ENCODE data around the gene ITIH3. TPM values are rescaled to one million over a fixed set of nuclear protein-coding genes. Genes with fewer than 3 reads are reported as not detected.

The ITIH3 gene
- total and polyA plus RNA-seq, 10 of the 15 experiments (the other 5 are each of a cell fraction or from before 2014, with no cell fraction given): 0.07 to 0.17 (median 0.15) TPM; not detected in 7

DNA sequence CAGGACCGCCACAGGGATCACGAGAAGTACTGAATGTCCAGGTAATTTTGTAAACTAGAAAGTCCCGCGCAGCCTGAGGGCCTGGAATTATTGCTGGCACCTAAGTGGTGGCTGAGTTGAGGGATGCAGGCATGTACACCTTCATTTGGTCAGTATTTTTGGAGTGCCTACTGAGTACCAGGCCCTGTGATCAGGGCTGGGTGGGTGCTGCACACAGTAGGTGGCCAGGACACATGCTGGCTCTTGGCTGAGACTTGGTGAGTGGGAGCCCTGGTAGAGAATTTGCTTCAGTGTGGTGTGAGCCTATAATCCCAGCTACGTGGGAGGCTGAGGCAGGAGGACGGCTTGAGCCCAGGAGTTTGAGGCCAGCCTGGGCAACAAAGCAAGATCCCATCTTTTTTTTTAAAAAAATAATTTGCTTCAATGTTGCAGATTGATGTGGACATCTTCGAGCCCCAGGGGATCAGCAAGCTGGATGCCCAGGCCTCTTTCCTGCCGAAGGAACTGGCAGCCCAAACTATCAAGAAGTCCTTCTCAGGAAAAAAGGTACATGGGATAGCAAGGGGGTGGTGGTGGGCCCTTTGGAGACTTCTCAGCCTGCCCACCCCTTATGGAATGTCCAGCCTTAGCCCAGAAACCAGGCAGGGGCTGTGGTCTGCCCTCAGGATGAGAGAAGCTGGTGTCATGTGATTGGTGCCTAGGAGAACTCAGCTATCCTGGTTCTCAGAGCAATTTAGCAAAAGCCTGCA, 14.6 kb upstream of the ITIH3 start:
- Histone ChIP-seq H3K4me1 (ENCODE audit: control insufficient read depth, insufficient read depth, low read length) (peaks cover 11% of the 10 kb centered on the region), H3K27me3 (replicated peaks in 1 of 2; ENCODE audit: control insufficient read depth in 2 of 2, insufficient read depth in 2 of 2, low read length in 1 of 2) (no peaks in the 10 kb centered on the region; a peak in 1 of 4 replicates), H3K27ac (ENCODE audit: control insufficient read depth, insufficient read depth) (no peak overlapping the region), H2AFZ (ENCODE audit: control insufficient read depth, low read depth, low read length) (peak overlapping the region; percentile 92), H3K9me3 (replicated peaks; ENCODE audit: control insufficient read depth, insufficient read depth, low read length) (no peaks in the 10 kb centered on the region), H3K9ac (ENCODE audit: control insufficient read depth, insufficient read depth, low read length) (no peak overlapping the region), H3K4me3 (no peak overlapping the region), H3K4me2 (ENCODE audit: control insufficient read depth, insufficient read depth) (peak overlapping the region; percentile 15), H3K79me2 (ENCODE audit: control insufficient read depth, insufficient read depth, low read length) (no peaks in the 10 kb centered on the region), H3K36me3 (ENCODE audit: control insufficient read depth in 2 of 2, insufficient read depth in 2 of 2, low read length in 1 of 2) (no peaks in the 10 kb centered on the region), H4K20me1 (ENCODE audit: control insufficient read depth, insufficient read depth) (no peaks in the 10 kb centered on the region)
- CTCF ChIA-PET: interaction anchor here (0.9 to 2.0 kb wide), 6 partner anchors 11 to 41 kb away, joined by 3 to 7 read pairs (median 4); no protein-coding TSS in a partner anchor
- SMC1A ChIA-PET (ENCODE audit: uncharacterized antibody, unreplicated experiment): interaction anchor here (0.6 to 1.4 kb wide), 5 partner anchors 9 to 352 kb away, joined by 3 read pairs; partner anchors contain the start of gene NEK4
- in situ Hi-C loops (cut with MboI) (no loop called here), intact Hi-C loops (cut with micrococcal nuclease; ENCODE audit: unreplicated experiment) (no loop called here)
- WGBS (ENCODE audit: insufficient coverage, insufficient replicate concordance, low lambda C conversion rate, missing lambda C conversion rate): 59% methylated on average over 8 of the region's 8 CpGs
- no peak for FAIRE-seq
- no TSS peak for BruUV-seq (replicated peaks)
- POLR2A ChIA-PET: interaction anchor here (0.6 to 1.3 kb wide), 4 partner anchors 9 to 244 kb away, joined by 3 to 15 read pairs (median 3); partner anchors contain the start of genes NEK4 and UQCC5
- DNase-seq (ENCODE audit: low read depth, low spot score): no peak
- no peak for TF ChIP-seq CHD1 (IDR thresholded peaks at IDR 0.05; ENCODE audit: low read depth, low read length)
- TF ChIP-seq PML (IDR thresholded peaks at IDR 0.05; ENCODE audit: low read length): no peak
- no peak for TF ChIP-seq RELA (IDR thresholded peaks at IDR 0.05; ENCODE audit: borderline replicate concordance, partially characterized antibody)
- TF ChIP-seq SMARCA5 (IDR thresholded peaks at IDR 0.05): peak; percentile 65; the same call in 1 of the 2 replicates
- no peak for TF ChIP-seq NFYA (IDR thresholded peaks at IDR 0.05; ENCODE audit: borderline replicate concordance, low read depth, low read length)
- TF ChIP-seq IKZF1 (conservative IDR thresholded peaks at IDR 0.05): peak; percentile 82; the same call in 1 of the 2 replicates
- no peak for TF ChIP-seq SP1 (IDR thresholded peaks at IDR 0.05; ENCODE audit: low read depth, low read length)
- TF ChIP-seq ZZZ3 (IDR thresholded peaks at IDR 0.05; ENCODE audit: control insufficient read depth, insufficient read length, low read depth): no peak
- TF ChIP-seq ZNF217 (IDR thresholded peaks at IDR 0.05): peak; percentile 80; the same call in 1 of the 2 replicates
- no peak for TF ChIP-seq WRNIP1 (IDR thresholded peaks at IDR 0.05; ENCODE audit: borderline replicate concordance, low read depth, low read length)
- no peak for TF ChIP-seq CREM (IDR thresholded peaks at IDR 0.05; ENCODE audit: low read depth)
- TF ChIP-seq DPF2 (IDR thresholded peaks at IDR 0.05): peak; percentile 93
- TF ChIP-seq RAD51 (IDR thresholded peaks at IDR 0.05): no peak
- peak; percentile 3 to 83; a peak in 3 of 4 replicates for TF ChIP-seq IKZF2 (IDR thresholded peaks at IDR 0.05)
- TF ChIP-seq GATAD2B (conservative IDR thresholded peaks at IDR 0.05; ENCODE audit: low read depth): 0 out of 2 replicates have a peak, but pooled peaks have one; percentile 21
- RAD21 ChIA-PET (ENCODE audit: unreplicated experiment): interaction anchor here (0.8 to 1.5 kb wide), 6 partner anchors 9 to 204 kb away, joined by 3 to 5 read pairs (median 4); partner anchors contain the start of gene NEK4
- no peak for ATAC-seq
